Fibroblast of pulmonary artery (primary cell): ENCODE data around the gene SMG9.
"Not testable (repeated sequence)": the region's sequence is repeated elsewhere in the genome, so short reads cannot be mapped to it uniquely, and the experiment has no call there.

Source experiments
- DNase-seq: peaks from one replicate; pipeline ENCODE4 v3.0.0-alpha.2; 2010; ENCODE audit warnings: low read depth
- H3K4me3 ChIP-seq: replicated peaks from 2 replicates; pipeline ENCODE4 v1.5.1; 2011; ENCODE audit warnings: low read depth, mild to moderate bottlenecking, control low read depth, low read length, moderate library complexity
- TF ChIP-seq, protein P1 (sequence below): IDR thresholded peaks from 2 replicates; pipeline ENCODE4 v1.5.1; 2011; ENCODE audit warnings: mild to moderate bottlenecking, control low read depth, low read length, inconsistent platforms; ENCODE audit errors: missing control alignments

SMG9 gene

DNA sequence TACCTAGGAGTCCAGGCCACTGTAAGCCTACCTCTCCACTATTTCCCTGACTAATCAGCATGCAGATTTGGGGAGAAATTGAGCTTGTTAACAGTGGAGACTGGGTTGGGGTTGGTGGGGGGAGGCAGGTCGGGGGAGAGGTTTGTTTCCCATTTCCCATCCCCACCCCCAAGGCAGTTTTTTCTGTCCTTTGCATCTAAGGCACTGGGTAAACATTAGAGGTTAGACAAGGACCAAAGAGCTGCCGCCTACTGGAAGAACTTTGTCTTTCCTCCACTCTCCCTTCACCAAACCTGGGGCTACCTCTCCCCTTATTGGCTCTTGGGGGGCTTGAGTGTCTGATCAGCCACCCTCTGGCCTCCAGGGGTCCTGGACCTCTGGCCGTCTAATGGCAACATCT is 25.1 kb upstream of the SMG9 start:
- no peak for DNase-seq
- TF ChIP-seq, protein P1, sequence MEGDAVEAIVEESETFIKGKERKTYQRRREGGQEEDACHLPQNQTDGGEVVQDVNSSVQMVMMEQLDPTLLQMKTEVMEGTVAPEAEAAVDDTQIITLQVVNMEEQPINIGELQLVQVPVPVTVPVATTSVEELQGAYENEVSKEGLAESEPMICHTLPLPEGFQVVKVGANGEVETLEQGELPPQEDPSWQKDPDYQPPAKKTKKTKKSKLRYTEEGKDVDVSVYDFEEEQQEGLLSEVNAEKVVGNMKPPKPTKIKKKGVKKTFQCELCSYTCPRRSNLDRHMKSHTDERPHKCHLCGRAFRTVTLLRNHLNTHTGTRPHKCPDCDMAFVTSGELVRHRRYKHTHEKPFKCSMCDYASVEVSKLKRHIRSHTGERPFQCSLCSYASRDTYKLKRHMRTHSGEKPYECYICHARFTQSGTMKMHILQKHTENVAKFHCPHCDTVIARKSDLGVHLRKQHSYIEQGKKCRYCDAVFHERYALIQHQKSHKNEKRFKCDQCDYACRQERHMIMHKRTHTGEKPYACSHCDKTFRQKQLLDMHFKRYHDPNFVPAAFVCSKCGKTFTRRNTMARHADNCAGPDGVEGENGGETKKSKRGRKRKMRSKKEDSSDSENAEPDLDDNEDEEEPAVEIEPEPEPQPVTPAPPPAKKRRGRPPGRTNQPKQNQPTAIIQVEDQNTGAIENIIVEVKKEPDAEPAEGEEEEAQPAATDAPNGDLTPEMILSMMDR, result no peak
- H3K4me3 ChIP-seq, result no peak overlapping the region

DNA sequence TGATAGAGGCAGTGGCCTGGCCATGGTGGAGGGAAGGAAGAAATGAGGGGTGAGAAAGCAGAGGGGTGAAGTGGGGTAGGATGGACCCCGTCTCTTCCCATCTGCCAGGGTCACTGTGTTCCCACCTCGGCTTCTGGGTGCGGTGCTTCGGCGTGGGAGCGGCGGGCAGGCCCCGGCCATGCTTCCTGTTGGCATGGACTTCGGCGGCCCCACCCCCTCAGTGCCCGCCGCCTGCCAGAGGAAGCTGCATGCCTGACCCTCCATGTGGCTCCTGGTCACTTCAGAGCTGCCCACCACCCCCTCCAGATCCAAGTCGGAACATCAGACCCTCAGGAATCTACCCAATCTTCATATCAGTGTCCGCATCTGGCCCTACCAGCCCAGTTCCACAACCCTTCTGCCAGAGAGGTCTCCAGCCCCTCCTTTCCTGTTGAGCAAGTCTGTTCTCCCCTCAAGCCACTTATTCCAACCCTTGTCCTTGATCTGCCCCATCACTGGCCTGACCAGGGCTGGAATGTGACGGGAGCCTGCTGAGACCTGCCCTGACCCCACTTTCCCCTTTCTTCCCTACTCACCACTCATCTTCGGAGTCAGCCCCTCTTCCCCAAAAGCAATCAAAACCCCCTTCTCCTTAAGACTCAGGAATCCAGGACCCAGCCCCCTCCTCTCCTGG is 24.5 kb upstream of the SMG9 start:
- TF ChIP-seq, protein P1, result no peak
- no peak for DNase-seq
- no peak overlapping the region for H3K4me3 ChIP-seq

DNA sequence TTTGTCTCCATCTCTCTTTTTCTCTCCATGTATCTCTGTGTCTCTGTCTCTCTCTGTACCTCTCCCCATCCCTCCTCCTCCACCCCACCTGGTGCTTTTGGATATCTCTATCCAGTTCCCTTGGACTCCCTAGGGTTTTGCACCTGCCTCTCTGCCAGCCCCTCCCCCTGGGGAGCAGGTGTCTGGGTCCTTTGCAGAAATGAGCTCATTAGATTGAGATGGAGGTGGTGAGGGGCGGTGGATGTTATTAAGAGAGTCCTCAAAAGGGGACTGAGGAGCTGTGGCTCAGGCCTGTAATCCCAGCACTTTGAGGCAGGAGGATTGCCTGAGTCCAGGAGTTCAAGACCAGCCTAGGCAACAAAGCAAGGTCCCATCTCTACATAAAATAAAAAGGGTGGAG is 23.9 kb upstream of the SMG9 start:
- no peak for DNase-seq
- TF ChIP-seq, protein P1, result no peak

DNA sequence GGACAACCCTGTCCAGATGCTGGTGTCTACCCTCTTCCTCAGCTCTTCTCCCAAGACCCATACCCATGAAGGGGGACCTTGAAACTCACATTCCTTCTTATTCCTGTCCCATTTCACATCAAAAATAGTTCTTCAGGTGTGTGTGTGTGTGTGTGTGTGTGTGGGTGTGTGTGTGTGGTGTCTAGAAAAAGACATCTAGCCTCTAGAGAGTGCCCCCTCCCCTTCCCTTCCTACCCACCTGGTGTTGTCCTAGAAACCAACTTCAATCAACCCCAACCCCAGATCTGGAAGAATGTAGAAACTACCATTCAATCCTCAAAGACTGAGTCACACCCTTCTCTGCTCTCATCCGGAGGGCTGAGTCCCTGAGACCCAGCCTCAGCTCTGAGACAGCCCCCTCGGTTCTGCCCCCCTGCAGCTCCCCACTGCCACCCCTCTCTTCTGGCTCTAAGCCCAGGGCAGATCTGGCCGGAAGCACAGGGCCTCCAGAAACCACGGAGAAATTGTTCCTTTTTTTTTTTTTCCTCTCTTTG is 22.5 kb upstream of the SMG9 start:
- no peak for DNase-seq
- TF ChIP-seq, protein P1, result no peak
- no peak overlapping the region for H3K4me3 ChIP-seq

More for the DNA sequence above, 23.9 kb upstream of the SMG9 start:
- no peak overlapping the region for H3K4me3 ChIP-seq

DNA sequence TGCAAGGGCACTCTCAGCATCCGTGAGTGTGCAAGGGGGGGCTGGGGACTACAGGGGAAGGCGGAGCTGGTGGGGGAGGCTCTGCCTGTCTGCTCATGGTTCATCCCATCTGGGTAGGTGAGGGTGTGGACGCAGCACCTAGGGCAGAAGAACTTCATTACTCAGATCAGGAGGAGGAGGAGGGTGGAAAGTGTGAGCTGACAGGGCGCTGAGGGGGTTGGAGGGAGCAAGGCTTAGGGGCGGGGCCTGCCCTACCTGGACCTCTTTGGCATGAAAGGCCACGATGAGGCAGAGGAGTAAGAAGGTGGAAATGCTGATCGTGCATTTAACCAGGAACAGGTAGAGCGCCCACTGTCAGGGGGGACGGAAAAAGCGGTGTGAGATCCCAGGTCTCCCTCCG is 21.5 kb upstream of the SMG9 start:
- no peak for DNase-seq
- no peak overlapping the region for H3K4me3 ChIP-seq
- TF ChIP-seq, protein P1, result no peak

DNA sequence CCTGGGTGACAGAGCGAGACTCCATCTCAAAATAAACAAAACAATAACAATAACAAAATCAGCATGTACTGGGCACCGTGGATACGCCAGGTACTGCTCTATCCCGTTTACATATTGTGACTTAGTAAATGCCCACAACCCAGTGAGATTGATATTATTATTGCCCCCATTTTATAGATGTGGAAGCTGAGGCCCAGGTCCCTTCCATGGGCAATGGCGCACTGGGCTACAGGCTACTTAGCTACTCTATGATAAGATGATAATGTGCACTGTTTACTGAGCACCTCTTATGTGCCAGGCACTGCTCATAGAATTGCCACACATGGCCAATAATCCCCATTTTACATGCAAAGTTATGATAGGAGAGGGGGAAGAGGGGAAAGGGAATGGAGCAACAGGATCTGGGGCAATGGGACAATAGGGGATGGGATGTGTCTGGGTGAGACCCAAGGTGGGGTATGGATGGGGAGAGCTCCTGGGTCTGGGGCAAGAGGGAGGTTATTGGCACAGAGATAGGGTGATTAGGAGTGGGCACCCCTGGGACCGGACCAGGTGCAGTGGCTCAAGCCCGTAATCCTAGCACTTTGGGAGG is 20.6 kb upstream of the SMG9 start:
- no peak for DNase-seq
- TF ChIP-seq, protein P1, result no peak

DNA sequence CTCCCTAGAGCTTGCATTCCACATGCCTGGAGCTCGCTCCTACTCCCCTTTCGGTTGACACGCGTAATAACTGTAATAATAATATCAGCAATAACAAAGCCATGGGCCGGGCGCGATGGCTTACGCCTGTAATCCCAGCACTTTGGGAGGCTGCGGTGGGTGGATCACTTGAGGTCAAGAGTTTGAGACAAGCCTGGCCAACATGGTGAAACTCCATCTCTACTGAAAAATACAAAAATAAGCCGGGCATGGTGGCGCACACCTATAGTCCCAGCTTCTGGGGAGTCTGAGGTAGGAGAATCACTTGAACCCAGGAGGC is 20.1 kb upstream of the SMG9 start:
- not testable (repeated sequence) for DNase-seq, H3K4me3 ChIP-seq

More for the DNA sequence above, 20.6 kb upstream of the SMG9 start:
- no peak overlapping the region for H3K4me3 ChIP-seq
